SK-N-SH (cell line): ENCODE measurements around the gene VSIG2. TPM values are rescaled to one million over a fixed set of nuclear protein-coding genes. Genes with fewer than 3 reads are reported as not detected.

Source experiments
- CTCF ChIA-PET: fragments of 300-600, 350-600 bp; formaldehyde crosslinking; extraction: SDS; loops from one replicate; lab custom pipeline; 2021; lab: Yijun Ruan, JAX
- POLR2A ChIA-PET: fragments of 350-600 bp; sonication (Branson Sonifier 250); formaldehyde crosslinking; extraction: SDS; loops from one replicate; lab custom pipeline; 2020; ENCODE audit warnings: antibody characterized with exemption, inconsistent platforms; lab: Yijun Ruan, JAX
- DNase-seq: peaks from one replicate; pipeline ENCODE4 v3.0.0; 2012
- H2AFZ ChIP-seq: fragments of 200-600 bp; sonication (generic); 2 replicates; pipeline ENCODE4 v1.8.1; 2016; ENCODE audit warnings: antibody characterized with exemption, mild to moderate bottlenecking, low read depth
- H3F3A ChIP-seq: fragments of 200-600 bp; sonication (generic); replicated peaks from 2 replicates; pipeline ENCODE3; 2016; ENCODE audit warnings: antibody characterized with exemption, mild to moderate bottlenecking; ENCODE audit not compliant: insufficient read depth
- H3K27ac ChIP-seq, 2 experiments: fragments of 200-500 bp in 1 of 2; fragments of 200-600 bp in 1 of 2; sonication (Bioruptor generic) in 1 of 2; sonication (generic), shearing (Covaris generic) in 1 of 2; 2 replicates each; pipeline versions ENCODE4 v1.5.1 to v1.6.1; 2014 to 2016; ENCODE audit warnings: low read depth in 2 of 2, inconsistent platforms in 1 of 2, low read length in 1 of 2, mild to moderate bottlenecking in 1 of 2, mixed read lengths in 1 of 2
- H3K27me3 ChIP-seq: fragments of 200-600 bp; sonication (generic), shearing (Covaris generic); 2 replicates; pipeline ENCODE4 v1.6.1; 2016; ENCODE audit warnings: mixed run types; ENCODE audit not compliant: insufficient read depth
- H3K36me3 ChIP-seq, 2 experiments: fragments of 200-500 bp in 1 of 2; fragments of 200-600 bp in 1 of 2; sonication (Bioruptor generic) in 1 of 2; sonication (generic) in 1 of 2; replicated peaks in 1 of 2; 2 replicates each; pipeline versions ENCODE3 to v1.5.1; 2014 to 2016; ENCODE audit warnings: low read length in 1 of 2, mild to moderate bottlenecking in 1 of 2; ENCODE audit not compliant: insufficient read depth in 2 of 2, control insufficient read depth in 1 of 2
- H3K4me1 ChIP-seq, 2 experiments: fragments of 200-500 bp in 1 of 2; fragments of 200-600 bp in 1 of 2; sonication (Bioruptor generic) in 1 of 2; sonication (generic), shearing (Covaris generic) in 1 of 2; 2 replicates each; pipeline versions ENCODE4 v1.5.1 to v1.6.1; 2014 to 2016; ENCODE audit warnings: low read depth in 1 of 2, low read length in 1 of 2, mixed run types in 1 of 2; ENCODE audit not compliant: insufficient read depth in 2 of 2, control insufficient read depth in 1 of 2
- H3K4me2 ChIP-seq: fragments of 200-600 bp; sonication (generic), shearing (Covaris generic); 2 replicates; pipeline ENCODE4 v1.6.1; 2017; ENCODE audit warnings: mixed run types
- H3K4me3 ChIP-seq, 2 experiments: fragments of 200-500 bp in 1 of 2; fragments of 200-600 bp in 1 of 2; sonication (Bioruptor generic) in 1 of 2; sonication (generic), shearing (Covaris generic) in 1 of 2; 2 replicates each; pipeline versions ENCODE4 v1.5.1 to v1.8.1; 2014 to 2016; ENCODE audit warnings: low read depth in 2 of 2, inconsistent platforms in 1 of 2, low read length in 1 of 2, mild to moderate bottlenecking in 1 of 2, mixed read lengths in 1 of 2, moderate library complexity in 1 of 2
- H3K79me2 ChIP-seq: fragments of 200-600 bp; sonication (generic); 2 replicates; pipeline ENCODE4 v1.8.1; 2017; ENCODE audit warnings: mild to moderate bottlenecking; ENCODE audit not compliant: insufficient read depth
- H3K9ac ChIP-seq: fragments of 200-600 bp; sonication (generic); 2 replicates; pipeline ENCODE4 v1.6.1; 2017; ENCODE audit warnings: mixed run types
- H3K9me2 ChIP-seq: fragments of 200-600 bp; sonication (generic); 2 replicates; pipeline ENCODE4 v1.6.1; 2017; ENCODE audit warnings: mixed run types
- H3K9me3 ChIP-seq: fragments of 200-600 bp; sonication (generic); 2 replicates; pipeline ENCODE4 v1.6.1; 2017; ENCODE audit warnings: mixed run types, mild to moderate bottlenecking, moderate library complexity
- H4K20me1 ChIP-seq: fragments of 200-600 bp; sonication (generic); 2 replicates; pipeline ENCODE4 v1.6.1; 2017; ENCODE audit warnings: mild to moderate bottlenecking, mixed run types; ENCODE audit not compliant: insufficient read depth
- CHD2 ChIP-seq: fragments of 150-350 bp; IDR thresholded peaks from 2 replicates; pipeline ENCODE4 v1.6.1; 2018; ENCODE audit warnings: low read length; ENCODE audit not compliant: partially characterized antibody
- ELF1 ChIP-seq: IDR thresholded peaks from 2 replicates; pipeline ENCODE4 v1.4.0; 2012
- EP300 ChIP-seq, 2 experiments: IDR thresholded peaks; 2 replicates each; pipeline versions ENCODE4 v1.4.0 to v1.6.1; 2012; ENCODE audit warnings: borderline replicate concordance in 1 of 2, low read depth in 1 of 2, low read length in 1 of 2
- EZH2phosphoT487 ChIP-seq: fragments of 200-600 bp; sonication (generic); IDR thresholded peaks from 2 replicates; pipeline ENCODE4 v1.6.1; 2017; ENCODE audit warnings: low read depth, mixed run types, mild to moderate bottlenecking, antibody characterized with exemption, moderate library complexity, borderline replicate concordance
- FOXJ3 ChIP-seq: sonication (generic); formaldehyde crosslinking; IDR thresholded peaks from 2 replicates; pipeline ENCODE4 v1.5.1; 2020; ENCODE audit warnings: mild to moderate bottlenecking, missing genetic modification reagents
- FOXM1 ChIP-seq: IDR thresholded peaks from 2 replicates; pipeline ENCODE4 v1.4.0; 2012; ENCODE audit warnings: low read depth, mild to moderate bottlenecking
- GABPA ChIP-seq: IDR thresholded peaks from 2 replicates; pipeline ENCODE4 v1.4.0; 2012; ENCODE audit warnings: low read depth, mild to moderate bottlenecking
- JUND ChIP-seq: IDR thresholded peaks from 2 replicates; pipeline ENCODE4 v1.4.0; 2012
- NFIC ChIP-seq: IDR thresholded peaks from 2 replicates; pipeline ENCODE4 v1.4.0; 2012; ENCODE audit warnings: borderline replicate concordance
- RCOR1 ChIP-seq: fragments of 150-350 bp; IDR thresholded peaks from 2 replicates; pipeline ENCODE4 v1.6.1; 2017; ENCODE audit warnings: antibody characterized with exemption, low read length
- REST ChIP-seq: IDR thresholded peaks from 2 replicates; pipeline ENCODE4 v1.6.1; 2012; ENCODE audit warnings: mild to moderate bottlenecking, low read depth, low read length, moderate library complexity
- SIN3A ChIP-seq: IDR thresholded peaks from 2 replicates; pipeline ENCODE4 v1.6.1; 2012; ENCODE audit warnings: low read depth, mild to moderate bottlenecking, low read length, moderate library complexity, borderline replicate concordance
- TAF1 ChIP-seq: IDR thresholded peaks from 2 replicates; pipeline ENCODE4 v1.6.1; 2012; ENCODE audit warnings: low read depth, mild to moderate bottlenecking, low read length, moderate library complexity, borderline replicate concordance
- TEAD4 ChIP-seq: IDR thresholded peaks from 2 replicates; pipeline ENCODE4 v1.4.0; 2012; ENCODE audit warnings: mild to moderate bottlenecking, borderline replicate concordance; ENCODE audit not compliant: insufficient read depth
- YY1 ChIP-seq: IDR thresholded peaks from 2 replicates; pipeline ENCODE4 v1.4.0; 2012; ENCODE audit warnings: low read depth, mild to moderate bottlenecking
- ZBTB33 ChIP-seq: IDR thresholded peaks from 2 replicates; pipeline ENCODE4 v1.4.0; 2012; ENCODE audit warnings: low read depth, borderline replicate concordance
- WGBS: methylation state at CpG from one replicate; pipeline ENCODE4 v1.1.6; 2017; ENCODE audit warnings: low lambda C conversion rate; 5-methylcytosine and 5-hydroxymethylcytosine counted together
- polyA plus RNA-seq, 3 experiments: library from polyadenylated mRNA; depleted of rRNA; stranded (reverse); fragments of >200 nt; gene quantifications; 2 replicates each; pipeline ENCODE4 v1.2.3, GENCODE V29; 2012
- TF ChIP-seq, protein P1 (sequence below): fragments of 150-350 bp; IDR thresholded peaks from 2 replicates; pipeline ENCODE4 v1.6.1; 2016; ENCODE audit warnings: mild to moderate bottlenecking, low read depth, low read length
- TF ChIP-seq, protein P2 (sequence below): IDR thresholded peaks from 2 replicates; pipeline ENCODE4 v1.4.0; 2012; ENCODE audit warnings: low read depth, borderline replicate concordance

Gene VSIG2
- polyA plus RNA-seq, 1 of the 3 experiments (the other 2 are of a cell fraction) = not detected

GRCh38 chr11:124745835-124746620 is 6.0 kb downstream of the VSIG2 start:
- H3K4me2 ChIP-seq = no peak overlapping the region
- peak overlapping the region in 1 of 2 experiments; percentile 3; a peak in 1 of 4 replicates for H3K4me3 ChIP-seq
- no peaks in the 10 kb centered on the region for H4K20me1 ChIP-seq
- no peaks in the 10 kb centered on the region; a peak in 1 of 4 replicates for H3K4me1 ChIP-seq
- H3K9me3 ChIP-seq = no peaks in the 10 kb centered on the region
- peaks cover 3% of the 10 kb centered on the region for H3F3A ChIP-seq
- CTCF ChIA-PET = interaction anchor here (0.9 to 4.8 kb wide), 10 partner anchors 9 to 102 kb away, joined by 3 to 28 read pairs (median 4); partner anchors contain the start of genes ESAM and MSANTD2
- no peaks in the 10 kb centered on the region for H3K27me3 ChIP-seq
- no peak overlapping the region for H3K9ac ChIP-seq
- no peak for DNase-seq
- POLR2A ChIA-PET = no interaction called here
- H3K36me3 ChIP-seq = no peaks in the 10 kb centered on the region
- no peak overlapping the region for H3K27ac ChIP-seq
- no peak for TF ChIP-seq FOXJ3 (CRISPR knock-in tag)
- TF ChIP-seq TAF1 = no peak
- TF ChIP-seq JUND = no peak
- TF ChIP-seq, protein P1, sequence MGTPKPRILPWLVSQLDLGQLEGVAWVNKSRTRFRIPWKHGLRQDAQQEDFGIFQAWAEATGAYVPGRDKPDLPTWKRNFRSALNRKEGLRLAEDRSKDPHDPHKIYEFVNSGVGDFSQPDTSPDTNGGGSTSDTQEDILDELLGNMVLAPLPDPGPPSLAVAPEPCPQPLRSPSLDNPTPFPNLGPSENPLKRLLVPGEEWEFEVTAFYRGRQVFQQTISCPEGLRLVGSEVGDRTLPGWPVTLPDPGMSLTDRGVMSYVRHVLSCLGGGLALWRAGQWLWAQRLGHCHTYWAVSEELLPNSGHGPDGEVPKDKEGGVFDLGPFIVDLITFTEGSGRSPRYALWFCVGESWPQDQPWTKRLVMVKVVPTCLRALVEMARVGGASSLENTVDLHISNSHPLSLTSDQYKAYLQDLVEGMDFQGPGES = no peak
- TF ChIP-seq SIN3A = no peak
- no peak for TF ChIP-seq CHD2
- no peak for TF ChIP-seq TEAD4
- no peak for TF ChIP-seq EZH2phosphoT487
- TF ChIP-seq FOXM1 = no peak
- no peak for TF ChIP-seq GABPA
- WGBS = 55% methylated on average over 15 of the region's 41 CpGs
- H3K9me2 ChIP-seq = no peaks in the 10 kb centered on the region
- no peaks in the 10 kb centered on the region for H3K79me2 ChIP-seq
- no peak overlapping the region for H2AFZ ChIP-seq

DNA sequence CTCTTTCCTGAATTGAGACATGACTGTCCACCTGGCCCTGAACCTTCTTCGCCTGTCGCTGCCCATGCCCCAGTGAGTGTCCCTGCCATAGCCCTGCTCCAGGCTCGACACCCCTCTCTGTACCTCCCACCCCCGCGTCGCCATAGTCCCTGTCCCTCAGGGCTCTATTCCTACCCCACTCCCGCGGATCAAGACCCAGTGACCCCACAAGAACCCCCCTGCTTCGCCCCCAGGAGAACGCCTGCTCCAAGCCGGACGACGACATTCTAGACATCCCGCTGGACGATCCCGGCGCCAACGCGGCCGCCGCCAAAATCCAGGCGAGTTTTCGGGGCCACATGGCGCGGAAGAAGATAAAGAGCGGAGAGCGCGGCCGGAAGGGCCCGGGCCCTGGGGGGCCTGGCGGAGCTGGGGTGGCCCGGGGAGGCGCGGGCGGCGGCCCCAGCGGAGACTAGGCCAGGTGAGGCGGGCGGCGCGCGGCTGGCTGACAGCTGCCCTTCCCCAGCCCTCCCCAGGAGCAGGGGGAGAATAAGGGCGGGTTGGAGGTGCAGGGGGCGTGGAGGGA is 6.7 kb downstream of the VSIG2 start:
- Histone ChIP-seq H3K27ac (no peak overlapping the region), H2AFZ (no peak overlapping the region), H3K9me3 (no peaks in the 10 kb centered on the region), H3K4me3 (no peak overlapping the region), H3K4me2 (no peak overlapping the region), H4K20me1 (no peaks in the 10 kb centered on the region), H3K9ac (no peak overlapping the region), H3K79me2 (no peaks in the 10 kb centered on the region), H3K36me3 (no peaks in the 10 kb centered on the region), H3K9me2 (no peaks in the 10 kb centered on the region), H3K27me3 (no peaks in the 10 kb centered on the region), H3K4me1 (peaks cover 0 to 4% of the 10 kb centered on the region in 2 experiments; a peak in 2 of 4 replicates), H3F3A (peaks cover 3% of the 10 kb centered on the region)
- ChIA-PET CTCF (interaction anchor here (0.9 to 4.8 kb wide), 8 partner anchors 13 to 76 kb away, joined by 3 to 28 read pairs (median 4); partner anchors contain the start of genes ESAM and MSANTD2), POLR2A (no interaction called here)
- DNase-seq = no peak
- 80% methylated on average over 44 of the region's 44 CpGs for WGBS
- TF ChIP-seq NFIC (no peak), EP300 (IDR thresholded peaks at IDR 0.05; ENCODE audit: borderline replicate concordance in 1 of 2, low read depth in 1 of 2, low read length in 1 of 2) (no peak), REST (no peak), ZBTB33 (no peak), SIN3A (no peak), ELF1 (no peak), YY1 (no peak), EZH2phosphoT487 (no peak), RCOR1 (no peak), CHD2 (no peak)
- TF ChIP-seq, protein P2, sequence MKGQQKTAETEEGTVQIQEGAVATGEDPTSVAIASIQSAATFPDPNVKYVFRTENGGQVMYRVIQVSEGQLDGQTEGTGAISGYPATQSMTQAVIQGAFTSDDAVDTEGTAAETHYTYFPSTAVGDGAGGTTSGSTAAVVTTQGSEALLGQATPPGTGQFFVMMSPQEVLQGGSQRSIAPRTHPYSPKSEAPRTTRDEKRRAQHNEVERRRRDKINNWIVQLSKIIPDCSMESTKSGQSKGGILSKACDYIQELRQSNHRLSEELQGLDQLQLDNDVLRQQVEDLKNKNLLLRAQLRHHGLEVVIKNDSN = no peak
